Activated T-helper 1 cell treated with anti-CD3 and anti-CD28 coated beads, Interleukin-12 subunit alpha, Interleukin-12 subunit beta, Interleukin-2, Interleukin-4 antibody, amounts not matched to agents 30 ng/mL and 10 ng/mL and 1 ng/mL, durations not matched to agents 14 hours and 24 hours and 36 hours (primary cell): Measurements from ENCODE around the gene IL24. TPM values are rescaled to one million over a fixed set of nuclear protein-coding genes. Genes with fewer than 3 reads are reported as not detected.
A peak's percentile ranks its signal among the peaks of the same experiment; 100 is the strongest.
"Not testable (repeated sequence)": the region's sequence is repeated elsewhere in the genome, so short reads cannot be mapped to it uniquely, and the experiment has no call there.

Experiments
- DNase-seq: peaks from one replicate; pipeline ENCODE4 v3.0.0; 2021; ENCODE audit warnings: low spot score
- H3K27ac Mint-ChIP-seq: one replicate; pipeline ENCODE4 v1.8.0; 2021; ENCODE audit warnings: mild to moderate bottlenecking, mixed read lengths
- H3K27me3 Mint-ChIP-seq: one replicate; pipeline ENCODE4 v1.8.0; 2022; ENCODE audit warnings: mild to moderate bottlenecking, moderate library complexity, mixed read lengths; ENCODE audit not compliant: insufficient read depth
- H3K36me3 Mint-ChIP-seq: one replicate; pipeline ENCODE4 v1.8.0; 2021; ENCODE audit warnings: low read depth, mixed read lengths
- H3K4me1 Mint-ChIP-seq: one replicate; pipeline ENCODE4 v1.8.0; 2021; ENCODE audit warnings: low read depth, mixed read lengths
- H3K4me3 Mint-ChIP-seq: one replicate; pipeline ENCODE4 v1.8.0; 2021; ENCODE audit warnings: mild to moderate bottlenecking, moderate library complexity, mixed read lengths
- H3K9me3 Mint-ChIP-seq: one replicate; pipeline ENCODE4 v1.8.0; 2021; ENCODE audit warnings: mixed read lengths
- intact Hi-C: fragments of 100-400 bp; cut with micrococcal nuclease; formaldehyde crosslinking; loops from one replicate; pipeline ENCODE4 v1.15.1; 2024
- total RNA-seq: library from RNA; stranded (reverse); gene quantifications from 2 replicates; pipeline ENCODE4 v1.2.3, GENCODE V29; 2022

The IL24 gene
- total RNA-seq, 1 donor from 2014 or later: 4.4 TPM

GRCh38 chr1:206911064-206911663 lies 13.9 kb downstream of the IL24 start:
- DNase-seq: no peak
- Mint-ChIP-seq H3K36me3 (peaks cover 53% of the 10 kb centered on the region), H3K27me3 (peaks cover 3% of the 10 kb centered on the region), H3K9me3 (no peaks in the 10 kb centered on the region), H3K4me3 (no peak overlapping the region), H3K4me1 (peaks cover 60% of the 10 kb centered on the region), H3K27ac (no peak overlapping the region)
- intact Hi-C loops: loop anchor here (1.0 to 5.0 kb wide), 3 partner anchors 17 to 586 kb away; partner anchors contain the start of gene CR1

GRCh38 chr1:206912445-206913095 lies 15.3 kb downstream of the IL24 start:
- peak; percentile 49 for DNase-seq
- Mint-ChIP-seq H3K4me1 (peaks cover 68% of the 10 kb centered on the region), H3K9me3 (no peaks in the 10 kb centered on the region), H3K27ac (no peak overlapping the region), H3K4me3 (no peak overlapping the region), H3K27me3 (peaks cover 3% of the 10 kb centered on the region), H3K36me3 (peaks cover 62% of the 10 kb centered on the region)
- intact Hi-C loops: loop anchor here (1.0 to 5.0 kb wide), 10 partner anchors 8 to 585 kb away; partner anchors contain the start of genes CR1 and IL20

- Mint-ChIP-seq H3K27ac (peak overlapping the region; percentile 25), H3K4me3 (no peak overlapping the region), H3K9me3 (no peaks in the 10 kb centered on the region), H3K27me3 (peaks cover 3% of the 10 kb centered on the region), H3K4me1 (peaks cover 64% of the 10 kb centered on the region), H3K36me3 (peaks cover 60% of the 10 kb centered on the region)
- intact Hi-C loops: loop anchor here (5.0 kb wide), 1 partner anchor 583 kb away; the partner anchor contains the start of gene CR1
- no peak for DNase-seq
Observed at GRCh38 chr1:206913766-206914537, 16.7 kb downstream of the IL24 start.

GRCh38 chr1:206915030-206915735 lies 17.9 kb downstream of the IL24 start:
- Mint-ChIP-seq H3K27ac (no peak overlapping the region), H3K27me3 (peaks cover 3% of the 10 kb centered on the region), H3K4me3 (no peak overlapping the region), H3K36me3 (peaks cover 63% of the 10 kb centered on the region), H3K9me3 (no peaks in the 10 kb centered on the region), H3K4me1 (peaks cover 62% of the 10 kb centered on the region)
- intact Hi-C loops: no loop called here
- no peak for DNase-seq

GRCh38 chr1:206916000-206916709 lies 18.9 kb downstream of the IL24 start:
- no peak for DNase-seq
- no peak overlapping the region for H3K27ac Mint-ChIP-seq
- H3K9me3 Mint-ChIP-seq: no peaks in the 10 kb centered on the region
- peaks cover 64% of the 10 kb centered on the region for H3K36me3 Mint-ChIP-seq
- H3K27me3 Mint-ChIP-seq: no peaks in the 10 kb centered on the region
- H3K4me1 Mint-ChIP-seq: peaks cover 55% of the 10 kb centered on the region
- H3K4me3 Mint-ChIP-seq: no peak overlapping the region
- intact Hi-C loops: no loop called here

GRCh38 chr1:206918076-206918475 lies 20.8 kb downstream of the IL24 start:
- Mint-ChIP-seq H3K4me1 (peaks cover 41% of the 10 kb centered on the region), H3K9me3 (no peaks in the 10 kb centered on the region), H3K36me3 (peaks cover 53% of the 10 kb centered on the region), H3K27ac (no peak overlapping the region), H3K27me3 (no peaks in the 10 kb centered on the region), H3K4me3 (peak overlapping the region; percentile 2)
- no peak for DNase-seq
- intact Hi-C loops: no loop called here

- DNase-seq: peak; percentile 54
- Mint-ChIP-seq H3K4me3 (no peak within 1 kb of the TSS), H3K9me3 (no peaks in the 10 kb centered on the region), H3K27me3 (no peaks in the 10 kb centered on the region), H3K4me1 (peaks cover 17% of the 10 kb centered on the region), H3K36me3 (peaks cover 23% of the 10 kb centered on the region), H3K27ac (no peak within 1 kb of the TSS)
- intact Hi-C loops: loop anchor here (2.0 to 10.0 kb wide), 6 partner anchors 17 to 580 kb away; partner anchors contain the start of genes CD55, DYRK3 and IKBKE
Observed at GRCh38 chr1:206921772-206922265, 24.6 kb downstream of the IL24 start, which contains the start of gene FCMR. TSS of gene FCMR (minus strand) at chr1:206921941. CDS start at chr1:206921854, 87 bp downstream.

- intact Hi-C loops: loop anchor here (2.0 to 10.0 kb wide), 6 partner anchors 18 to 580 kb away; partner anchors contain the start of genes CD55, DYRK3 and IKBKE
Observed at GRCh38 chr1:206922524-206922923, 25.3 kb downstream of the IL24 start.

GRCh38 chr1:206923009-206923960 lies 26.0 kb downstream of the IL24 start:
- Mint-ChIP-seq H3K27ac (no peak overlapping the region), H3K36me3 (peaks cover 11% of the 10 kb centered on the region), H3K27me3 (no peaks in the 10 kb centered on the region), H3K4me1 (peaks cover 8% of the 10 kb centered on the region), H3K9me3 (no peaks in the 10 kb centered on the region), H3K4me3 (no peak overlapping the region)
- intact Hi-C loops: loop anchor here (2.0 to 10.0 kb wide), 6 partner anchors 18 to 579 kb away; partner anchors contain the start of genes CD55, DYRK3 and IKBKE
- DNase-seq: peak; percentile 59

More at GRCh38 chr1:206922524-206922923, 25.3 kb downstream of the IL24 start:
- peaks cover 17% of the 10 kb centered on the region for H3K36me3 Mint-ChIP-seq
- H3K4me1 Mint-ChIP-seq: peaks cover 14% of the 10 kb centered on the region
- H3K27me3 Mint-ChIP-seq: no peaks in the 10 kb centered on the region
- H3K27ac Mint-ChIP-seq: no peak overlapping the region
- no peak overlapping the region for H3K4me3 Mint-ChIP-seq
- DNase-seq: no peak
- H3K9me3 Mint-ChIP-seq: no peaks in the 10 kb centered on the region

GRCh38 chr1:206923961-206924557 lies 26.8 kb downstream of the IL24 start:
- not testable (repeated sequence) for H3K9me3 Mint-ChIP-seq, H3K27me3 Mint-ChIP-seq, DNase-seq, H3K4me1 Mint-ChIP-seq, H3K27ac Mint-ChIP-seq, H3K4me3 Mint-ChIP-seq
- peaks cover 10% of the 10 kb centered on the region for H3K36me3 Mint-ChIP-seq
- intact Hi-C loops: loop anchor here (2.0 to 10.0 kb wide), 6 partner anchors 19 to 578 kb away; partner anchors contain the start of genes CD55, DYRK3 and IKBKE
